B cell (primary cell): ENCODE results near the gene VILL. TPM values are rescaled to one million over a fixed set of nuclear protein-coding genes. Genes with fewer than 3 reads are reported as not detected.

ENCODE experiments used
- ATAC-seq: fragments of 200-7000 bp; cut with Tn5 transposase; one replicate; pipeline ENCODE4 v1.10.0; 2021; ENCODE audit warnings: low read depth, mild to moderate bottlenecking, moderate number of reproducible peaks, moderate library complexity
- CTCF ChIA-PET: fragments of 350-600 bp; sonication (Branson Sonifier 250); formaldehyde crosslinking; loops from one replicate; lab custom pipeline; 2021; ENCODE audit warnings: antibody characterized with exemption, inconsistent platforms; lab: Charles Lee
- POLR2A ChIA-PET: fragments of 350-600 bp; sonication (Branson Sonifier 250); formaldehyde crosslinking; loops from one replicate; lab custom pipeline; 2021; ENCODE audit warnings: antibody characterized with exemption; lab: Charles Lee
- DNase-seq: peaks from one replicate; pipeline ENCODE4 v3.0.0; 2013
- H2AFZ ChIP-seq: 2 replicates; pipeline ENCODE4 v1.6.1; 2012; ENCODE audit warnings: mild to moderate bottlenecking, low read depth, low read length; ENCODE audit not compliant: insufficient read depth, poor library complexity, severe bottlenecking
- H3K27ac ChIP-seq, 2 donors: 1 replicate in 1 of 2; 2 replicates in 1 of 2; pipeline ENCODE4 v1.5.1; 2012 to 2013; ENCODE audit warnings: low read length in 2 of 2, mild to moderate bottlenecking in 2 of 2, moderate library complexity in 1 of 2
- H3K27me3 ChIP-seq, 4 experiments: fragments of 200-600 bp in 1 of 4; sonication (generic) in 1 of 4; replicated peaks in 1 of 4; 1 replicate in 2 of 4; 2 replicates in 2 of 4; pipeline versions ENCODE4 v1.6.1 to v1.7.0; 2013 to 2016; ENCODE audit warnings: low read length in 3 of 4, mild to moderate bottlenecking in 2 of 4, mixed read lengths in 1 of 4, moderate library complexity in 1 of 4; ENCODE audit not compliant: insufficient read depth in 4 of 4, control insufficient read depth in 3 of 4; ENCODE audit errors: control extremely low read depth in 1 of 4
- H3K36me3 ChIP-seq, 2 experiments: replicated peaks in 1 of 2; 1 replicate in 1 of 2; 2 replicates in 1 of 2; pipeline versions ENCODE4 v1.6.1 to v1.7.1; 2013; ENCODE audit warnings: low read length in 1 of 2; ENCODE audit not compliant: insufficient read depth in 2 of 2, control insufficient read depth in 1 of 2; ENCODE audit errors: control extremely low read depth in 1 of 2, extremely low read depth in 1 of 2
- H3K4me1 ChIP-seq, 2 donors: fragments of 200-600 bp in 1 of 2; sonication (generic) in 1 of 2; 1 replicate in 1 of 2; 2 replicates in 1 of 2; pipeline versions ENCODE4 v1.5.1 to v1.6.1; 2013 to 2017; ENCODE audit warnings: low read length in 2 of 2; ENCODE audit not compliant: control insufficient read depth in 2 of 2, insufficient read depth in 2 of 2
- H3K4me2 ChIP-seq: replicated peaks from 2 replicates; pipeline ENCODE3; 2012; ENCODE audit warnings: mild to moderate bottlenecking, low read depth, low read length; ENCODE audit not compliant: poor library complexity, severe bottlenecking
- H3K4me3 ChIP-seq, 5 experiments: fragments of 200-600 bp in 1 of 5; sonication (generic) in 1 of 5; 1 replicate in 3 of 5; 2 replicates in 2 of 5; pipeline versions ENCODE4 v1.5.1 to v1.7.0; 2011 to 2016; ENCODE audit warnings: low read length in 4 of 5, mild to moderate bottlenecking in 4 of 5, low read depth in 2 of 5, control low read depth in 1 of 5, moderate library complexity in 1 of 5; ENCODE audit not compliant: insufficient read depth in 1 of 5; ENCODE audit errors: control extremely low read depth in 1 of 5, extremely low read depth in 1 of 5
- H3K79me2 ChIP-seq: fragments of 200-600 bp; sonication (generic); one replicate; pipeline ENCODE4 v1.6.0; 2016; ENCODE audit warnings: low read length; ENCODE audit not compliant: control insufficient read depth, insufficient read depth
- H3K9ac ChIP-seq: fragments of 200-600 bp; sonication (generic); 2 replicates; pipeline ENCODE4 v1.6.1; 2017; ENCODE audit warnings: mild to moderate bottlenecking, low read length, moderate library complexity
- H3K9me3 ChIP-seq, 3 donors: one replicate each; pipeline versions ENCODE4 v1.6.1 to v1.7.1; 2013; ENCODE audit warnings: low read length in 2 of 3; ENCODE audit not compliant: control insufficient read depth in 2 of 3, insufficient read depth in 1 of 3; ENCODE audit errors: control extremely low read depth in 1 of 3
- H4K20me1 ChIP-seq: 2 replicates; pipeline ENCODE4 v1.6.0; 2012; ENCODE audit warnings: mild to moderate bottlenecking, low read length; ENCODE audit not compliant: insufficient read depth, control insufficient read depth, poor library complexity, severe bottlenecking
- H3K27ac Mint-ChIP-seq: one replicate; pipeline ENCODE4 v1.8.0; 2021; ENCODE audit warnings: mixed read lengths
- H3K27me3 Mint-ChIP-seq: one replicate; pipeline ENCODE4 v1.8.0; 2021; ENCODE audit warnings: mixed read lengths
- H3K4me1 Mint-ChIP-seq: one replicate; pipeline ENCODE4 v1.8.0; 2021; ENCODE audit warnings: mixed read lengths
- H3K4me3 Mint-ChIP-seq: one replicate; pipeline ENCODE4 v1.8.0; 2021; ENCODE audit warnings: mixed read lengths
- H3K9me3 Mint-ChIP-seq: one replicate; pipeline ENCODE4 v1.8.0; 2022; ENCODE audit warnings: mixed read lengths; ENCODE audit not compliant: insufficient read depth
- CTCF ChIP-seq: fragments of 200-600 bp; IDR thresholded peaks from one replicate; pipeline ENCODE4 v1.8.0; 2022; ENCODE audit warnings: antibody characterized with exemption, mild to moderate bottlenecking
- EZH2 ChIP-seq: IDR thresholded peaks from 2 replicates; pipeline ENCODE4 v1.6.1; 2012; ENCODE audit warnings: borderline replicate concordance, low read depth, mild to moderate bottlenecking, moderate library complexity, low read length; ENCODE audit not compliant: insufficient read depth, poor library complexity, severe bottlenecking
- WGBS: methylation state at CpG from one replicate; pipeline ENCODE4 v1.1.5; 2013; ENCODE audit warnings: missing lambda C conversion rate; ENCODE audit not compliant: insufficient coverage; 5-methylcytosine and 5-hydroxymethylcytosine counted together
- intact Hi-C: fragments of 100-400 bp; cut with micrococcal nuclease; formaldehyde crosslinking; loops from one replicate; pipeline ENCODE4 v1.10.0; 2022
- polyA plus RNA-seq: library from polyadenylated mRNA; depleted of rRNA; stranded (reverse); fragments of >200 nt; gene quantifications from 2 replicates; pipeline ENCODE4 v1.2.3, GENCODE V29; 2012
- total RNA-seq, 2 donors: library from RNA; stranded (reverse); fragments of 120-200 nt in 1 of 2; gene quantifications; 1 replicate in 1 of 2; 2 replicates in 1 of 2; pipeline versions ENCODE4 v1.2.3 to v1.2.4, GENCODE V29; 2013 to 2022

Gene VILL
- total and polyA plus RNA-seq, 2 donors (not counting 1 experiment from before 2014, with no cell fraction given): 35.2 to 46.4 TPM

- ATAC-seq: no peak
- Histone ChIP-seq H3K4me3 (no peak overlapping the region), H3K27me3 (no peaks in the 10 kb centered on the region), H3K36me3 (peaks cover 0 to 3% of the 10 kb centered on the region in 2 experiments), H4K20me1 (no peaks in the 10 kb centered on the region), H2AFZ (no peak overlapping the region), H3K4me2 (no peak overlapping the region), H3K9ac (no peak overlapping the region), H3K79me2 (no peaks in the 10 kb centered on the region), H3K27ac (no peak overlapping the region), H3K4me1 (peaks cover 0 to 2% of the 10 kb centered on the region in 2 donors), H3K9me3 (peaks cover 0 to 16% (median 0%) of the 10 kb centered on the region in 3 donors)
- 89% methylated on average over 12 of the region's 13 CpGs for WGBS
- POLR2A ChIA-PET: no interaction called here
- intact Hi-C loops: no loop called here
- Mint-ChIP-seq H3K9me3 (peaks cover 3% of the 10 kb centered on the region), H3K27me3 (no peaks in the 10 kb centered on the region), H3K4me1 (peaks cover 5% of the 10 kb centered on the region), H3K27ac (no peak overlapping the region), H3K4me3 (no peak overlapping the region)
- DNase-seq: no peak
- CTCF ChIA-PET: no interaction called here
- TF ChIP-seq CTCF: no peak
- TF ChIP-seq EZH2: no peak
These were observed 28.0 kb downstream of the VILL start for GRCh38 chr3:38018296-38019266.
